Left renal pelvis (tissue), 4 donors: ENCODE results near the gene EYA2. TPM values are rescaled to one million over a fixed set of nuclear protein-coding genes. Genes with fewer than 3 reads are reported as not detected.
"Not testable (repeated sequence)": the region's sequence is repeated elsewhere in the genome, so short reads cannot be mapped to it uniquely, and the experiment has no call there.

Source experiments
- DNase-seq, 4 donors: peaks; one replicate each; pipeline ENCODE4 v3.0.0-alpha.2; 2013; ENCODE audit warnings: low read depth in 4 of 4, low spot score in 3 of 4
- polyA plus RNA-seq, 4 donors: library from polyadenylated mRNA; unstranded; fragments of 120-200 nt; gene quantifications; one replicate each; pipeline ENCODE4 v1.2.1, GENCODE V29; 2013; ENCODE audit not compliant: insufficient read length in 4 of 4

The EYA2 gene
- polyA plus RNA-seq, 4 donors = 0.87 to 20.5 (median 1.8) TPM

DNA sequence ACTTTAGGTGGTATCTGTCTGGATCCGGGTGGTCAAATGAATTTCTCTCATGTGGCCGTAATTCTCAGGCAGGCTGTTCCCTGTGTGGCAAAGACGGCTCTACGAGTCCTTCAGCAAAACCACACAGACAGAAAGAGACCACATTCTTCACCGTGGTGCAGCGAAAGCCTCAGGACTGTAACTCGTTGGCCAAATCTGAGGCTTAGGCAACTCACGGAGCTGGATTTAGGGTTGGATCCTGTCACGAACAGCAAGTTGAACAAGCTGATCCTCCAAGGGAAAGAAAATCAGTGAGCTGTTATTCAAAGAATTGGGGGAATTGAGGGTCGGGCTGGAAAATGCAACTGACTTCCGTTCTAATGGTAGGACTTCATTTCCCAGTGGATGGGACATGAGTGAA is 294.4 kb downstream of the EYA2 start:
- DNase-seq = no peak

DNA sequence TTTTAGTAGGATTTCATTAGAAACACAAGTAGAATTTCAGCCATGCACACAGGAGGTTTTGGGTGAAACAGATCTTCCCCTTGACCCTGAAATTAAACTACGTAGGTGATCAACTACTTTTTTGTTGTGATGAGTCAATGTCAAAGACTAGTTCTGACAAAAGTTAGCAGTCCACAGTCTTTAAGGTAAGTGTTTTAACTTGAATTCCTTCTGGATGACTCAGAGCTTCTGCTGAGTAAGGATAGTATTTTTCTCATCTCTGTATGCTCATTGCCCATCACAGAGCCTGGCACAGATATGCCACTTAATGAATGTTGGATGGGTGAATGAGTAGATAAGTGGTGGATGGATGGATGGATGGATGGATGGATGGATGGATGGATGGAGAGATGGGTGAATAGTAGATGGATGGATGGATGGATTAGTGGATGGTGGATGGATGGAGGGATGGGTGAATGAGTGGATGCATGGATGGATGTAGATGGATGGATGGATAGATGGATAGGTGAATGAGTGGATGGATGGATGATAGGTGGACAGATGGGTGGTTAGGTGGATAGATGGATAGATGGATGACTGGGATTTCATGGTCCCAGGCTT is 296.5 kb downstream of the EYA2 start:
- no peak for DNase-seq

DNA sequence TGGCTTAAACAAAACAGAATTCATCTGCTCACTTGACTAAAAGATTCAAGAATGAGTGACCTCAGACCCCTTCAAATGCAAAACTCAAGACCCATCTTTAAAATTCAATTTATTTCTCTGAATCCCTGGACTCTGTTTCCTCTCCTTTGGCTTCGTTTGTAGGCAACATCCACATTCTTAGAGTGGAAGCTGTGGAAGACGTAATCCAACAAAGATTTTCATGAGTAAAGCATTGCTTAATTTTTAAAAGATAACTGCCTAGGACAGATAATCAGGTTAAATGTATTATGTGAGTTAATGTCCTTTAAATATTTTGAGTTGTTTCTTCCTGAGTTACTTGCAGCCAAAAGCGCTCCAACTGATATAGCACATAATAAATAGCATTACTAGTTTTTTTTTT is 297.3 kb downstream of the EYA2 start:
- DNase-seq = no peak

DNA sequence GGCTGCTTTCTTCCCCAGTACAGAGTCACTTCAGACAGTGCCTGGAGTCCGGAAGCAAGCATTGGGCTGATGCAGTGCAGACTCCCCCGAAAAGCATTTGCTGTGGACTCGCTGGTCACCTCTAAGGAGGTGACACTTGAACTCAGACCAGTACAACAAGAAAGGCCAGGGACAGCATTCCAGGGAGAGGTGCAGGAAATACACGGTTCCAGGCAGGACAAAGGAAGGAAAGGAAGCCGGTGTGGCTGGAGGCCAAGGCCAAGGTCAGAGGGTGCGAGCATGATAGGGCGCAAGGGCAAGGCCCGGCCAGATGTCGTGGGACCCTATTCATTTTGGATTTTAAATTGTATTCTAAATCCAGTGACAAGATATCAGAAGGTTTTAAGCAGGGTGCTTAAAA is 300.9 kb downstream of the EYA2 start:
- DNase-seq = no peak

DNA sequence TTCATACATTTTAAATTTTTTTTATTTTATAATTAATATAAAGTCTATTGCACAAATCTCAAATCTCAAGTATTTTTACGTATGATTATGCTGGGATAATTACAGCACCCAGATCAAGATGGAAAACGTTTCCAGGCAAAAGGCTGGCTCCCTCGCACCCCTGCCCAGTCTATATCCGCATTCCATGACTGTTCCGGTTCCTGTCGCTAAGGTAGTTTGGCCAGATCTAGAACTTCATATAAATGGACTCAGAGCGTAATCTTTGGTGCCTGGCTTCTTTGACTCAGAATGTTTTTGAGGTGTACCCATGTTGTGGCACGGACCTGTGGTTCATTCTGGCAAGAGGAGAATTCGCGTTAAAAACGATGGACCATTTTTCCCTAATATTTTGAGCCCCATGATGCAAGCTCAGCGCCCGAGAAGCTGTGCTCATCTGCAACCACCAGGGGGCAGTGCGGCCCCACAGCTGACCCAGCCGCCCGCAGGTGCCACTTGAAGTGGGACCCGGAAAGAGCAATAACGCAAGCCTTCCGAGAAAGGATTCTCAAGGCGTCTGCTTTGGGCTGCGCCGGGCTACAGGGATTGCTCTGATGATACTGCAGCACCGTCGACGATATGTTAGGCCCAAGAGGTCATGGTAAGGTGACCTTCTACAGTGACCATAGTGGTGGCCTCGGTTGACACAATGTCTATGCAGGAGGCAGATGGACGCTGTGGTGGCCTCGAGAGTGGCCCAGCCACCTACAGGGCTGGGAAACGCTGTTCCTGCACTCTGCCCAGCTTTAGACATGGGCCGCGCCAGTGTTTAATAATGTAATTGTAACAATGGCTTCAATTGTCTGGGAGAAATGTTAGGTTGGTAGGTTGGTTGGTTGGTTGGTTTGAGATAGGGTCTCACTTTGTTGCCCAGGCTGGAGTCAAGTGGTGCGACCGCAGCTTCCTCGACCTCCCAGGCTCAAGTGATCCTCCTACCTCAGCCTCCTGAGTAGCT is 301.7 kb downstream of the EYA2 start:
- DNase-seq = peak in 3 of 4 donors; percentile 18 to 29 (median 22)

DNA sequence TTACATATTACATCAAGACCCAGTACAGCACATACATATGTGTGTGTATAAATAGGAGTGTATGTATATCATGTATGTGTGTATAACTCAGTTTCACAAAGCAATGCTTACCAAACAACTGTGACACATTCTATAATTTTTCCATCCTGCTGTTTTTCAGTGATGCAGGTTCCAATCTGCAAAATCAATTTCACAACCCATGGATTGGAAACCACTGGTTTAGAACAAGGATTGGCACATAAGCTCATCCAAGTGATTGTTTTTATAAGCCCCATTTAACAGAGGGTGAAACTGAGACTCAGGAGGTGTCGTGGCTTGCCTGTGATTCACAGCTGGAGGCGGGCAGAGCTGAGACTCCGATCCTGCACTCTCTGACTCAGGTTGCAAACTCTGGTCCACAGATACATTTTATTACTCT is 303.6 kb downstream of the EYA2 start:
- DNase-seq = no peak

DNA sequence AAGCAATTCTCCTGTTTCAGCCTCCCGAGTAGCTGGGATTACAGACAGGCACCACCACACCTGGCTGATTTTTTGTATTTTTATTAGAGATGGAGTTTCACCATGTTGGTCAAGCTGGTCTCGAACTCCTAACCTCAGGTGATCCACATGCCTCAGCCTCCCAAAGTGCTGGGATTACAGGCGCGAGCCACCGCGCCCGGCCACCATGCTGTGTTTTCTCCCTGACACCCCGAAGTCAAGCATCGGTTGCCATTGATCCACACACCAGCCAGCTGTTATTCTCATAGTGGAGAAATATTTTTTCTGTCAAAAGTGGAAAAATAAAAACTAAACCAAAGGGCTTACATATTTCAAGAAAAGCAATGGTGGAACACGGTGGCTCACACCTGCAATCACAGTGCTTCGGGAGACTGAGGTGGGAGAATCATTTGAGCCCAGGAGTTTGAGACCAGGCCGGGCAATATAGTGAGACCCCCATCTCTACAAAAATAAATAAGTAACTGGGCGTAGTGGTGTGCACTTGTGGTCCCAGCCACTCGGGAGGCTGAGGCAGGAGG is 304.4 kb downstream of the EYA2 start:
- DNase-seq = no peak

DNA sequence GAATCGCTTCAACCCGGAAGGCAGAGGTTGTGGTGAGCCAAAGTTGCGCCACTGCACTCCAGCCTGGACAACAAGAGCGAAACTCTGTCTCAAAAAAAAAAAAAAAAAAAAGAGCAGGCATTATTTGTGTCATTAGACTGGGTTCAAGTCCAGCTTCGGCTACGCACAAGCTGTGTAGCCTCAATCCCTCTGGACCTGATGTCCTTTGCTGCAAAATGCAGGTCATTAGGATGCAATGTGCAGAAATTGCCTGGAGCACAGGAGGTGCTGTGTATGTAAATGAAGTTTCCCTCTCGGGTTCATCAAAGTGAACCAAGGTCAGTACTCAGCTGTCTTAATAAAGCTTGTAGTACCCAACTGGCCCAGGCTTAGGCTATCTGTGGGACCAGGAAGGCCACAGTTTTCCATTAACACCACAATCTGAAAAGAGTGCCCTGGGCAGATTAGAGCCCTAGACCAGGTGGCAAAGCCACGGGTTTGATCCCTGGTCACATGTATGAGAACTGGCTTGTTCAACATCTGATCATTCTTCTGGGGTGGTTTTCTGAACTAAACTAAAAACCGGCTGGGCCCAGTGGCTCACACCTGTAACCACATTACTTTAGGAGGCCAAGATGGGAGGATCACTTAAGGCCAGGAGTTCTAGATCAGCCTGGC is 306.6 kb downstream of the EYA2 start:
- no peak for DNase-seq

DNA sequence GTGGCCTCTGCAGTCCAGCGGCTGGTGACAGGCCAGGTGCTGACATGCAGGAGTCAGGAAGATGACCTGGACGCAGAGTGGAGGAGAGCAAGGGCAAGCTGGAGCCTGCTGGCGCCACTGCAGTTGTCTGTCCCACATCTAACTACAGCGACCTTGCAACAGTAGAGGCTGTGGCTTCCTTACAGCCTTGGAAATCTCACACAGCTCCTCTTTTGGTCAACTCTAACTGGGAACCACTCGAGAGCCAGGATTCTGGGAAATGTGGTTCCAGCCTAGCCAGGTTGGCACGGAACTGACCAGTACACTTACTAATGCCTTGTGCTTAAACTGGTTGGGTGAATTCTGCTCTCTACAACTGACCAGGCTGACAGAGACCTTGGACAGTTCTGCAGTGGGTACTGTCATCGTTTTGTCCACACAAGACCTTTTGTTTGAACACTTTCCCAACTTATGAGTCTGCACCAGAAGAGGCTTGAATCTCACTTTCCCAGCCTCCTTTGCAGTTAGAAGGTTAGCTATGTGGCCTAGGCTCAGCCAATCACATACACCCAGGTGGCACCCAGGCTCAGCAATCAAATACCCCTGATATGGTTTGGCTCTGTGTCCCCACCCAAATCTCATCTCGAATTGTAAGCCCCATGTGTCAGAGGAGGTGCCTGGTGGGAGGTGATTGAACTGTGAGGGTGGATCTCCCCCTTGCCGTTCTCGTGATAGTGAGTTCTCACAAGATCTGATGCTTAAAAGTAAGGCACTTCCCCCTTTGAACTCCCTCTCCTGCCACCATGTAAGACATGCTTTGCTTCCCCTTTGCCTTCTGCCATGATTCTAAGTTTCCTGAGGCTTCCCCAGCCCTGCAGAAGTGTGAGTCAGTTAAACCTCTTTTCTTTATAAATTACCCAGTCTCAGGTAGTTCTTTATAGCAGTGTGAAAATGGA is 308.4 kb downstream of the EYA2 start:
- no peak for DNase-seq

DNA sequence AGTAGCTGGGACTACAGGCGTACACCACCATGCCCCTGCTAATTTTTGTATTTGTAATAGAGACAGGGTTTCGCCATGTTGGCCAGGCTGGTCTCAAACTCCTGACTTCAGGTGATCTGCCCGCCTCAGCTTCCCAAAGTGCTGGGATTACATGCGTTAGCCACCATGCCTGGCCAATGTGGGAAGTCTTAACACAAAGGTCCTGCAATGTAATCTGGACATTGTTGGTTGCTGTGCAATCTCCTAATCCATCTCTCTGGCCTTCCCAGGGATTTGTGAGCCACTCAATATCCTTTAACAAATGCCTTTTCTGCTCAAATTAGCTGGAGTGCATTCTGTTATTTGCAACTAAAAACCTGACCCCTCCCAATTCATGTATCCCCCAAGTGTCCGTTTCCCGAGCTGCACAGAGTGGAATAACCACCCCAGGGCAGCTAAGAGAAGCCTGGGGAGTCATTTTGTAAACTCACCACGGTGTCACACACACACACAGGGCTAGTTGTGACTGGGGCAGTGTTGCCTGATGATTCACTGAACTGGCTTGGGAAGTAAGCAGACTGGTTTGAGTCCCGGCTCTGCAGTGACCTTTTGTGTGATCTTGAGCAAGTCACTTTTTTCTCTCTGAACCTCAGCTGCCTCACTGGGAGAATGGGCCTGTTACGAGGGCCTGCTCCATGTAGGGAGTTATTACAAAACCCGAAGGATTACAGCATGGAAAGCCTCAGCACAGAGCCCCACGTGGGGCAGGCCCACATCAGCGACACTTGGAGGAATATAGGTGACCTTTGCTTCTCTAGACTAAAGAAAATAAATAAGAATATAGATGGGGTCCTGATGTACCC is 309.6 kb downstream of the EYA2 start:
- no peak for DNase-seq

DNA sequence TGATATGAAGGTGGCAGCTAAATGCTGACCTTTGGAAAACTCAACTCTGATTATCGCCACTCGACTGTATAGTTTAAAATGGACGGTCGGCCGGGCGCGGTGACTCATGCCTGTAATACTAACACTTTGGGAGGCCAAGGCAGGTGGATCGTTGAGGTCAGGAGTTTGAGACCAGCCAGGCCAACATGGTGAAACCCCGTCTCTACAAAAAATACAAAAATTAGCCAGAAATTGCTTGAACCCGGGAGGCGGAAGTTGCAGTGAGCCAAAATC is 310.1 kb downstream of the EYA2 start:
- not testable (repeated sequence) for DNase-seq

DNA sequence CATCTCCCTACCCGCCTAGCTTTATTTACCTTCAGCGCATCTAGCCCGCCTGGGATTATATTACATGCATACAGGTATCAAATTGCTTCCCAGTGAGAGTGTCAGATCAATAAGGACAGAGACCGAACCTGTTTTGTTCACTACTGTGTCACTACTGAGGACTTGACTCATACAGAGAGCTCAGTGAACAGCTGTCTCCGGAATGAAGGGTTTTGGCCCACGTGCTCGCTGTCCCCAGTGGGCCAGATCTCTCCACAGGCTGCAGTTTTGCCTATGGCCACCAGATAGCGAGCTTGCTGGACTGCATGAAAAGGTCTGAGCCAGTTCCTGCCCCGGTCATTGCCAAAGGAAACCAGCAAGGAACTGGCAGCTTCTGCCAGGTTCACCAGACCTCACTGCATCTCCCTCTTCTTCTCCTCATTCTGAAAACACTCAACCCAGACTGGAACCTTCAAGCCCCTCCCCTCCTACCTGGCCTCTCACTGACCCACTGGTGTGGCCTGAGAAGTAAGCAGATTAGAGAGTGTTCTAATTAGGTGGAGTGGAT is 311.0 kb downstream of the EYA2 start:
- DNase-seq = no peak

DNA sequence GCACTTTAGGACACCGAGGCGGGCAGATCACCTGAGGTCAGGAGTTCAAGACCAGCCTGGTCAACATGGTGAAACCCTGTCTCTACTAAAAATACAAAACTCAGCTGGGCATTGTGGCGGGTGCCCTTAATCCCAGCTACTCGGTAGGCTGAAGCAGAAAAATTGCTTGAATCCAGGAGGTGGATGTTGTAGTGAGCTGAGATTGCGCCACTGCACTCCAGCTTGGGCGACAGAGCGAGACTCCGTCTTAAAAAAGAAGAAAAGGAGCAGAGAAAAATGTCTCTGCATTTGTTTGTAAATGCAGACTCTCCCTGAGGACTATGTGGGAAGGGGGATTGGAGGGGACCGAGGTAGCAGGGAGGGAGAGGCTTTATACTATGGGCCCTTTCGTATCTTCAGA is 311.9 kb downstream of the EYA2 start:
- not testable (repeated sequence) for DNase-seq

DNA sequence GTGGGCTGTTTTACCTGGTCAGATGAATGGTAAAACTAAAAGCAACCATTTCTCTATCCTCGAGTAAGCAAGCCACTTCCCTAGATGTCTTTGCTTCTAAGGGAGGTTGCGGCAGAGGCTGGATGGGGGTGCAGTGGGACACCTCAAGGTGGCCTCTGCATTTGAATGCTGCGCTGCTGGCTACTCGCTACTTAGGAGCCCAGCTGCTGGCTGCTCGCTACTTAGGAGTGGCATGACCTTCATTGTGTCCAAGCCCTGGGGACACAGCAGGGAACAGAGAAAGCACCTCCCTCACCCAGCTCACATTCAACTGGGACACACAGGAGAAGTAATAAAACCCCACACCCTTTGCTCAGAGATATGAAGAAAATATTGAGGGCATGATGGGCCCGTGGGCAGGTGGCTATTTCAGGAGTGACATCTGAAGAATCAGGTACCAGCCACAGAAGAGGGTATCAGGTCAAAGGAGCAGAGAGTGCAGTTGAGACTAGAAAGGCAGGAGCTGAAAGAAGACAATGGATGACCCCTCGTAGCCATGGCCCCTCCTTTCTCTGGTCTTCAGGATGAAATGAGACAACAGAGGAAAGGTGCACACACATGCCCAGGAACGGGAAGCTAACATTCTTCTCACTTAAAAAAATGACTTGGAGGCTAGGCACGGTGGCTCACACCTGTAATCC is 312.5 kb downstream of the EYA2 start:
- no peak for DNase-seq

DNA sequence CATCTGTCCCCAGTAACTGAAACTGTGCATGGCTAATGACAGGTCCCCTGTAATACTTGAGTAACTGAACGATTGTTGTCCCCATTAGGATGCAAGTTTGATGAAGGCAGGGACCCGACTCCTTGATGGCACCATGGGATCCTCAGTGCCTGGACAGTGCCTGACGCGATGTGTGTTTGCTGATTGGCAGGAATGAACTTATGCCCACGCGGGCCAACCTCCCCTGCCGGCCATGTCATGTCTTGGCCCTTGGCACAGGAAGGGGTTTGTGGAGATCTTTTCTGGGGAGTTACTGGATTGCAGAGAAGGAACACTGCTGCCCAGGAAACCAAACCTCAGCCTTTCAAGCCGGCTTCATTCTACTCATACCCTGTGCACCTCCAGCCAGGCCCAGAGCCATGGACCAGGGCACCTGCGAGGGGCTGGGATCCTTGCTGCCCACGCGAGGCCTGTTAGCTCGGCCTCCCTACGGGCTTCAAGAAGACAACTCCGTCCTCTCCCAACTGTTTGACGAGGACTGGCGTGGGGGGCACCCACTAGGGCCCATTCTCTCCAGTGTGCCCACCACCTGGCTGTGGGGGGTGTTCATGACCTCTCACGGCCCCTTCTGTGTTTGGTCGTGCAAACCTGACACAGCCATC is 314.0 kb downstream of the EYA2 start:
- no peak for DNase-seq

DNA sequence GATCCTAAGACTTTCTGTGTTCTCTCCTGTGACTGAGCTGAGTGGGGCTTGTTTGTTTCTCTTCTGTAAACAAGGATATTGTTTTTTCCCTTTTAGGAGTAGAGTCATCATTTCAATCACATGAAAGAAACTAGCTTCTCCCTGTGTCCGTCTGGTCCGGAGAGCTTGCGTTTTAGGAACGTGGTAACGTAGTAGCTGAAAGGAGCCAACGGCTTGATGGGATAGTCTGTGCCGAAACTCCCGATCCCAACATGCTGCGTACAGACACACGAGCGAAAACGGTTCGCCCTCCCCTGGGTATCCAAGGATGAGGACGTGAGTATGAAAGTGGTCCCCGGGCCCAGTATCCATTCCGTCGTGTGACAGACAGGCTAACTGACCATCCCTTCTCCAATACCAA is 315.3 kb downstream of the EYA2 start:
- DNase-seq = no peak

DNA sequence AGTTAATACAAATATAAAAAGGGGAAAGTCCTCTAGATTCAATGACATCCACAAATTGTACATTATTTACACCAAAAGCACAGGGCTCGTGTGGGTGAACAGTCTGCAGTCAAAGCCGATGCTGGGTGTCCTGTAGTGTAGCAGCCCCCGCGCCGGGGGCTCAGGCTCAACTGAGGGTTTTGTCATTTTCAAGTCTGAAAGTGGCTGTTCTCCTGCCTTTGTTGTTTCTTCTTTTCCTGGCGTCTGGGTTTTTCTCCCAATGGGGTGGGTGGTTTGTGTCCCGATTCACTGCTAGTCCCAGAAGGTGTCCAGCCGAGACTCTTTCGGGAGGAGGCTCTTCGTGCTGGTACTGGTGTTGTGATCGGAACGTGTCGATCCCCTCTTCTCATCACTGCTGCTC is 315.8 kb downstream of the EYA2 start:
- no peak for DNase-seq

DNA sequence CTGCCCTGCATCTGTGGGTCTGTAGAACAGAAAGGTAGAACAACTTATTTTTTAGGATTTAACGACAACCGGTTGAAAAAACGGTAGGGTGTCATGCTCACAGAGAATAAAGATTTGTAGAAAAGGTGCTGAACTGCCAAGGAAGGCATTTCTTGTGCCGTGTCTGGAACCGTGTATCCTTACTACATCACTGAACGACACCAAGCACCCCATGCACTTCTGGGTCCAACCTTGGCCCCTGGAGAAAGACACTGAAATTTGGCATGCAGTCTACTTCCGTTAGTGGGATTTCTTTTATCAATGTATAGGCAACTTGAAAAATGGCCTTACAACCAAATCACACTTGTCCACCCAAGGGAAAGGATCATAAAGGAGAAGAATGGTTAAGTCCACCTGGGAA is 316.4 kb downstream of the EYA2 start:
- DNase-seq = no peak
